ENCODE results near the gene BRME1.
"Not testable (repeated sequence)": the region's sequence is repeated elsewhere in the genome, so short reads cannot be mapped to it uniquely, and the experiment has no call there.

- not testable (repeated sequence) for TF ChIP-seq POLR2A (IDR thresholded peaks at IDR 0.05)
- TF ChIP-seq, protein P1, sequence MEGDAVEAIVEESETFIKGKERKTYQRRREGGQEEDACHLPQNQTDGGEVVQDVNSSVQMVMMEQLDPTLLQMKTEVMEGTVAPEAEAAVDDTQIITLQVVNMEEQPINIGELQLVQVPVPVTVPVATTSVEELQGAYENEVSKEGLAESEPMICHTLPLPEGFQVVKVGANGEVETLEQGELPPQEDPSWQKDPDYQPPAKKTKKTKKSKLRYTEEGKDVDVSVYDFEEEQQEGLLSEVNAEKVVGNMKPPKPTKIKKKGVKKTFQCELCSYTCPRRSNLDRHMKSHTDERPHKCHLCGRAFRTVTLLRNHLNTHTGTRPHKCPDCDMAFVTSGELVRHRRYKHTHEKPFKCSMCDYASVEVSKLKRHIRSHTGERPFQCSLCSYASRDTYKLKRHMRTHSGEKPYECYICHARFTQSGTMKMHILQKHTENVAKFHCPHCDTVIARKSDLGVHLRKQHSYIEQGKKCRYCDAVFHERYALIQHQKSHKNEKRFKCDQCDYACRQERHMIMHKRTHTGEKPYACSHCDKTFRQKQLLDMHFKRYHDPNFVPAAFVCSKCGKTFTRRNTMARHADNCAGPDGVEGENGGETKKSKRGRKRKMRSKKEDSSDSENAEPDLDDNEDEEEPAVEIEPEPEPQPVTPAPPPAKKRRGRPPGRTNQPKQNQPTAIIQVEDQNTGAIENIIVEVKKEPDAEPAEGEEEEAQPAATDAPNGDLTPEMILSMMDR (IDR thresholded peaks at IDR 0.05) = not testable (repeated sequence)
Measured at GRCh38 chr19:13852171-13852707, 53.7 kb downstream of the BRME1 start.

Data from Peyer's patch (tissue), 4 donors.